CD4-positive, alpha-beta memory T cell (primary cell): ENCODE measurements around the gene CUEDC2. TPM values are rescaled to one million over a fixed set of nuclear protein-coding genes. Genes with fewer than 3 reads are reported as not detected.

Experiments used
- CTCF ChIA-PET: fragments of 350-600 bp; sonication (Branson Sonifier 250); formaldehyde crosslinking; loops from one replicate; lab custom pipeline; 2021; ENCODE audit warnings: inconsistent platforms; ENCODE audit not compliant: partially characterized antibody; lab: Charles Lee
- POLR2A ChIA-PET: fragments of 350-600 bp; sonication (Branson Sonifier 250); formaldehyde crosslinking; loops from one replicate; lab custom pipeline; 2021; ENCODE audit not compliant: partially characterized antibody; lab: Charles Lee
- DNase-seq, 5 donors: peaks; one replicate each; pipeline versions ENCODE4 v3.0.0 to v3.0.0-alpha.2; 2020 to 2022; ENCODE audit warnings: mixed read lengths in 1 of 5
- H3K27ac ChIP-seq: one replicate; pipeline ENCODE4 v1.7.0; 2013; ENCODE audit warnings: low read depth, low read length
- H3K27me3 ChIP-seq: 2 replicates; pipeline ENCODE4 v1.7.0; 2013; ENCODE audit warnings: mild to moderate bottlenecking, low read length, moderate library complexity; ENCODE audit not compliant: insufficient read depth
- H3K36me3 ChIP-seq: 2 replicates; pipeline ENCODE4 v1.7.0; 2013; ENCODE audit warnings: mild to moderate bottlenecking, low read length, moderate library complexity; ENCODE audit not compliant: insufficient read depth
- H3K4me1 ChIP-seq: 2 replicates; pipeline ENCODE4 v1.7.0; 2013; ENCODE audit warnings: mild to moderate bottlenecking, low read length, moderate library complexity; ENCODE audit not compliant: insufficient read depth
- H3K4me3 ChIP-seq, 2 donors: one replicate each; pipeline ENCODE4 v1.7.0; 2013; ENCODE audit warnings: low read length in 2 of 2, mild to moderate bottlenecking in 1 of 2
- H3K9me3 ChIP-seq, 2 donors: one replicate each; pipeline ENCODE4 v1.7.0; 2013; ENCODE audit warnings: low read length in 2 of 2, control low read depth in 1 of 2; ENCODE audit not compliant: control insufficient read depth in 1 of 2
- H3K27ac Mint-ChIP-seq, 7 donors: one replicate each; pipeline ENCODE4 v1.8.0; 2020 to 2021; ENCODE audit warnings: mixed read lengths in 7 of 7, mild to moderate bottlenecking in 6 of 7, inconsistent platforms in 3 of 7, moderate library complexity in 3 of 7
- H3K27me3 Mint-ChIP-seq, 2 donors: one replicate each; pipeline ENCODE4 v1.8.0; 2020 to 2021; ENCODE audit warnings: mixed read lengths in 2 of 2
- H3K36me3 Mint-ChIP-seq, 2 donors: one replicate each; pipeline ENCODE4 v1.8.0; 2020 to 2021; ENCODE audit warnings: mixed read lengths in 2 of 2, inconsistent platforms in 1 of 2, mild to moderate bottlenecking in 1 of 2
- H3K4me1 Mint-ChIP-seq, 4 donors: one replicate each; pipeline ENCODE4 v1.8.0; 2020 to 2021; ENCODE audit warnings: mixed read lengths in 4 of 4, mild to moderate bottlenecking in 1 of 4
- H3K4me3 Mint-ChIP-seq, 8 donors: one replicate each; pipeline ENCODE4 v1.8.0; 2020 to 2021; ENCODE audit warnings: mixed read lengths in 8 of 8, mild to moderate bottlenecking in 7 of 8, moderate library complexity in 6 of 8, inconsistent platforms in 3 of 8
- H3K9me3 Mint-ChIP-seq, 8 donors: one replicate each; pipeline ENCODE4 v1.8.0; 2020 to 2021; ENCODE audit warnings: mixed read lengths in 8 of 8, mild to moderate bottlenecking in 5 of 8, inconsistent platforms in 3 of 8, moderate library complexity in 1 of 8
- intact Hi-C: fragments of 100-400 bp; cut with micrococcal nuclease; formaldehyde crosslinking; loops from one replicate; pipeline ENCODE4 v1.15.1; 2023
- polyA plus RNA-seq, 2 donors: library from polyadenylated mRNA; unstranded; fragments of 300-500 nt; fragmentation: Illumina TruSeq; gene quantifications; one replicate each; pipeline ENCODE4 v1.2.3, GENCODE V29; 2021
- total RNA-seq, 2 experiments: library from RNA; stranded (reverse); gene quantifications; one replicate each; pipeline ENCODE4 v1.2.3, GENCODE V29; 2021

Gene CUEDC2
- total and polyA plus RNA-seq, 4 experiments from 2014 or later, result 27.2 to 57.5 (median 41.4) TPM

DNA sequence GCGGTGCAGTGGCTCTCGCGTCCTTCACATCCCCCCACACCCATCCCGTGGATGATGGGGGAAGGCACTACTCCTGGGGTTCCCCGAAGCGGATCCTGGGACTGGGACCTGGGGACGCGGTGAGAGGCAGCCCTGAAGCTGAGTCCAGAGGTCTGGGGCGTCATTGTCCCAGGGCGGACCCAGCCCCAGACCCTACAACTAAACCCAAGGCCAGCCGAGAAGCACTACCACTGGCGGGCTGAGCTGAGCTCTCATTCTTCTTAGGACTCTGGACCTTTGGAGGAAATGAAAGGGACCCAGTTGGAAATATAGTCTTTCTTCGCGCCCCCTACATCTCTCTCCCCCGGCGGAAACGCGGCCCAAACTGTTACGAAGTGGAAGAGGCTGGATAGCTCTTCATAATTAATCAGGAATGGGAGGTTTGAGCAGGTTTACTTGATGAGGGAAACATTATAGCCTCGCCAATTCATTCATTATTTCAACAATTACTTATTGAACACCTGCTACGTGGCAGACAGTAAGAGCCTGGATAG is 12.1 kb downstream of the CUEDC2 start:
- Histone ChIP-seq H3K9me3 (no peaks in the 10 kb centered on the region), H3K27ac (peak overlapping the region; percentile 64), H3K36me3 (peaks cover 10% of the 10 kb centered on the region), H3K4me3 (peak overlapping the region; percentile 61 to 90), H3K4me1 (peaks cover 37% of the 10 kb centered on the region), H3K27me3 (peaks cover 13% of the 10 kb centered on the region)
- Mint-ChIP-seq H3K4me1 (peaks cover 14 to 53% (median 33%) of the 10 kb centered on the region in 4 donors), H3K27me3 (peaks cover 13 to 22% of the 10 kb centered on the region in 2 donors), H3K9me3 (peaks cover 0 to 5% (median 0%) of the 10 kb centered on the region in 8 donors), H3K27ac (peak overlapping the region; percentile 92 to 98 (median 96)), H3K4me3 (peak overlapping the region; percentile 90 to 99 (median 96)), H3K36me3 (peaks cover 0 to 8% of the 10 kb centered on the region in 2 donors)
- POLR2A ChIA-PET, result interaction anchor here (0.7 to 8.2 kb wide), 19 partner anchors 9 to 282 kb away, joined by 3 to 198 read pairs (median 9); partner anchors contain the start of genes ACTR1A, C10orf95, CUEDC2 and GBF1
- CTCF ChIA-PET, result interaction anchor here (1.1 to 5.6 kb wide), 9 partner anchors 10 to 188 kb away, joined by 3 to 42 read pairs (median 9); partner anchors contain the start of genes ACTR1A and CUEDC2
- intact Hi-C loops, result loop anchor here (1.0 kb wide), 1 partner anchor 82 kb away; the partner anchor contains the start of gene ACTR1A
- DNase-seq, result no peak

DNA sequence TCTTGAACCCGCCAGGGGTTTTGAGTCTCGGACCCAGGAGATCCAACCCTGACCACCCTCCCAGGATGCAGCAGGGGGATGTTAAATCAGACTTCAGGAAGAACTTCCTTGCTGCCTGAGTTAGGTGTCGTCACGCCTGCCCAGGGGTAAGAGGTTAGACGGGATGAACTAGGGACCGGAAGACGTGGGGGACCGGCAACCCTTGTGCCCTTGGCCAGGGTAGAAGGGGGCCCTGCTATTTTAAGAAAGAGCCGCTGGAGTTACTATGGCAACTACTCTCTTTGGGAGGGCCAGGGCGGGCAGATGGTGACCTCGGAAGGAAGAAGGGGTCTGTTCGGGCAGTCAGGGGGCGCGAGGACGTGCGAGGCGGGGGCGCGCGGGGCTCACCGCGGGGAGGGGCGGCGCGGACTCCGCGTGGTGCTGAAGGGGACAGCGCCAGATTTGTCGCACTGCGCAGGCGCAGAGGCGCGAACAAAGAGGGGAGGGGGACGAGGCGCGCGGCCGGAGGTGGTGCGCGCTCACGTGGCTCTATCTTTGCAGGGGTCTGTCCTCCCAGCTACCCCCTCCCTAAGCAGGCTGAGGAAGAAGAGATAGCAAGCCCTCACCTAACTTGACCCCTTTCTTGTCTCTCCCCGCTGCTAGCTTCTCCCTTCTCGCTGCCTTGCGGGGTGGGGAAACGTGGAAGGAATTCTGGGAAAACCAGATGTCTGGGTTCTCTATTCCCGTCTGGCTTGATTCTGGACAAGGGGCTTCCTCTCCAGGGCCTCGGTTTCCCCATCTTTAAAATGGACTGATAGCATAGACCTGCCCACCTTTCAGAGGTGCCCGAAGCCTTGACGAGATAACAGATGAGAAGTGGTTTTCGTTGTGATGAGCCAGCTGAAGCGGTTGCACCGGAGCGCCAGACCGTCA is 12.8 kb downstream of the CUEDC2 start:
- ChIA-PET POLR2A (interaction anchor here (1.0 to 8.2 kb wide), 14 partner anchors 9 to 281 kb away, joined by 3 to 198 read pairs (median 20); partner anchors contain the start of genes ACTR1A, C10orf95, CUEDC2 and GBF1), CTCF (interaction anchor here (1.1 to 5.6 kb wide), 7 partner anchors 15 to 188 kb away, joined by 3 to 42 read pairs (median 9); partner anchors contain the start of genes ACTR1A and CUEDC2)
- H3K9me3 ChIP-seq, result no peaks in the 10 kb centered on the region
- peaks cover 37% of the 10 kb centered on the region for H3K4me1 ChIP-seq
- peak; percentile 53 to 75 (median 70) for DNase-seq
- H3K4me1 Mint-ChIP-seq, result peaks cover 14 to 53% (median 33%) of the 10 kb centered on the region in 4 donors
- intact Hi-C loops, result loop anchor here (1.0 kb wide), 1 partner anchor 83 kb away; the partner anchor contains the start of gene ACTR1A
- H3K27ac Mint-ChIP-seq, result peak overlapping the region in 4 of 7 donors; percentile 65 to 98 (median 96)
- H3K9me3 Mint-ChIP-seq, result peaks cover 0 to 5% (median 0%) of the 10 kb centered on the region in 8 donors
- H3K36me3 Mint-ChIP-seq, result peaks cover 0 to 8% of the 10 kb centered on the region in 2 donors
- H3K27me3 Mint-ChIP-seq, result peaks cover 13 to 23% of the 10 kb centered on the region in 2 donors
- H3K36me3 ChIP-seq, result peaks cover 10% of the 10 kb centered on the region
- peaks cover 13% of the 10 kb centered on the region for H3K27me3 ChIP-seq
- H3K4me3 Mint-ChIP-seq, result peak overlapping the region; percentile 90 to 99 (median 96)
- H3K4me3 ChIP-seq, result peak overlapping the region; percentile 61 to 90
- no peak overlapping the region for H3K27ac ChIP-seq

DNA sequence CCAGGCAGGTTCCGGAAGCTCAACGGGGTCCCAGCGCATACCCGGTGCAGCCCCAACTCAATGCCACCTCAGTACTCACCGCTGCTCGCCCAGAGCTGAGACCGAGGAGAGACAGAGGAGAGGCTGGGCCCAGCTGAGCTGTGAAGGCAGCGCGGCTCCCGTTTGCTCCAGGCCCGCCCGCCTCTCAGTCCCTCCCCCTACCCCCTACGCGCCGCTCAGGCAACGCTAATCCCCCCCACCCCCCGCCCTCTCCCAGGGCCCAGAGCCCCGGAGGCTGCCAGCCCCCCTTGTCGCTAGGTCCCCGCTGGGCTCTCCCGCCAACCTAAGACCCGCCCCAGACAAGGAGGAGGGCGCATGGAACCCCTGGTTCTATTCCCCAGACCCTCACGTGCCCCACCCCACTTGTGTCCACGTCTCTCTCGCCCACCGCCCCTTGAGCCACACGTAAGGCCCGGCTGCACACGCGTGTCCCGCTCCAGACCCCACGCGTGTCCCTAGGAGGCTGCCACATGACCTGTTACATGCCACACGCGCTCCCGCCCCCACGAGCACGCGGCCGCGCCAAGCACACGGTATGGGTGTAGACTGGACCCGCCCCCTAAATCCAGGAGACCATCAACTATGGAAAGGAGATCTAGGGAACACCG is 13.6 kb downstream of the CUEDC2 start, which contains the start of gene PSD:
Gene PSD, minus strand, starts transcription at position 164 of the 647 bp plus-strand sequence. CDS start 1,747 bp downstream, outside the sequence.
- CTCF ChIA-PET, result no interaction called here
- POLR2A ChIA-PET, result no interaction called here
- peak within 1 kb of the TSS; percentile 90 to 99 (median 96) for H3K4me3 Mint-ChIP-seq
- intact Hi-C loops, result no loop called here
- no peaks in the 10 kb centered on the region for H3K9me3 ChIP-seq
- peaks cover 0 to 5% (median 0%) of the 10 kb centered on the region in 8 donors for H3K9me3 Mint-ChIP-seq
- peaks cover 14 to 48% (median 33%) of the 10 kb centered on the region in 4 donors for H3K4me1 Mint-ChIP-seq
- peaks cover 37% of the 10 kb centered on the region for H3K4me1 ChIP-seq
- peaks cover 13% of the 10 kb centered on the region for H3K27me3 ChIP-seq
- peak within 1 kb of the TSS in 3 of 7 donors; percentile 71 to 96 (median 85) for H3K27ac Mint-ChIP-seq
- peaks cover 13 to 29% of the 10 kb centered on the region in 2 donors for H3K27me3 Mint-ChIP-seq
- H3K36me3 Mint-ChIP-seq, result peaks cover 0 to 8% of the 10 kb centered on the region in 2 donors
- peak within 1 kb of the TSS; percentile 61 to 90 for H3K4me3 ChIP-seq
- H3K27ac ChIP-seq, result no peak within 1 kb of the TSS
- peaks cover 6% of the 10 kb centered on the region for H3K36me3 ChIP-seq
- DNase-seq, result peak in 1 of 5 donors; percentile 24

GRCh38 chr10:102416695-102417094 is 15.7 kb downstream of the CUEDC2 start:
- Mint-ChIP-seq H3K27ac (no peak overlapping the region), H3K27me3 (peaks cover 14 to 32% of the 10 kb centered on the region in 2 donors), H3K4me3 (no peak overlapping the region), H3K36me3 (peaks cover 0 to 8% of the 10 kb centered on the region in 2 donors), H3K4me1 (peaks cover 12 to 41% (median 21%) of the 10 kb centered on the region in 4 donors), H3K9me3 (peaks cover 0 to 6% (median 0%) of the 10 kb centered on the region in 8 donors)
- H3K27ac ChIP-seq, result no peak overlapping the region
- peaks cover 13% of the 10 kb centered on the region for H3K27me3 ChIP-seq
- H3K4me3 ChIP-seq, result no peak overlapping the region
- intact Hi-C loops, result no loop called here
- H3K9me3 ChIP-seq, result no peaks in the 10 kb centered on the region
- ChIA-PET CTCF (interaction anchor here (0.8 kb wide), 1 partner anchor 16 kb away, joined by 4 read pairs; no protein-coding TSS in a partner anchor), POLR2A (no interaction called here)
- H3K4me1 ChIP-seq, result peaks cover 25% of the 10 kb centered on the region
- DNase-seq, result peak in 1 of 5 donors; percentile 32
- H3K36me3 ChIP-seq, result no peaks in the 10 kb centered on the region

DNA sequence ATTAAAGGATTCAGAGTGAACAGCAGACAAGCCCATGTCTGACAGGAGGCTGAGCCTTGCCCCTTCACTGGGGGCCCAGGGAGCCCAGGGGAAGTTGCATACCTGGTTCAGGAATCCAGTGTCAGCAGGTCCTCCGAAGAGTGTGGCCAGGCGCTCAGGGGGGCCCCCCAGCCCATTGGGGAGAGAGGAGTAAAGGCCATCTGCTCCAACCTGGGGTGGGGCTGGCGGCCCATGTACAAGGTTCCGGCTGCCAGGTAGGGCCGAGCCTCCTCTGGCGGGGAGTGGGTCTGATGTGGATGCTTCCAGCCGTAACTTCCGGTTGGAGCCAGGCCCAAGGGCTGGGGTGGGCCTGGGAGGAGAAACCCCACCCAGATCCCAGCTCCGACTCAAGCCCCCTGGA is 16.1 kb downstream of the CUEDC2 start:
- POLR2A ChIA-PET, result interaction anchor here (1.4 kb wide), 1 partner anchor 16 kb away, joined by 3 read pairs; the partner anchor contains the start of gene CUEDC2
- Mint-ChIP-seq H3K4me3 (no peak overlapping the region), H3K27ac (peak overlapping the region in 1 of 7 donors; percentile 61)

GRCh38 chr10:102414749-102415148 is 17.6 kb downstream of the CUEDC2 start:
- H3K4me1 Mint-ChIP-seq, result peaks cover 10 to 41% (median 21%) of the 10 kb centered on the region in 4 donors
- intact Hi-C loops, result no loop called here
- POLR2A ChIA-PET, result interaction anchor here (1.0 to 1.4 kb wide), 3 partner anchors 10 to 20 kb away, joined by 3 read pairs; partner anchors contain the start of gene CUEDC2
- H3K4me3 Mint-ChIP-seq, result no peak overlapping the region
- CTCF ChIA-PET, result interaction anchor here (1.4 kb wide), 2 partner anchors 14 to 16 kb away, joined by 4 to 5 read pairs; no protein-coding TSS in a partner anchor
- Histone ChIP-seq H3K9me3 (no peaks in the 10 kb centered on the region), H3K4me1 (peaks cover 27% of the 10 kb centered on the region), H3K4me3 (no peak overlapping the region), H3K36me3 (no peaks in the 10 kb centered on the region), H3K27me3 (peaks cover 19% of the 10 kb centered on the region), H3K27ac (no peak overlapping the region)
- H3K9me3 Mint-ChIP-seq, result peaks cover 0 to 3% (median 0%) of the 10 kb centered on the region in 8 donors
- H3K27ac Mint-ChIP-seq, result peak overlapping the region in 2 of 7 donors; percentile 19 to 20
- peaks cover 24 to 46% of the 10 kb centered on the region in 2 donors for H3K27me3 Mint-ChIP-seq
- peak in 1 of 5 donors; percentile 36 for DNase-seq
- H3K36me3 Mint-ChIP-seq, result peaks cover 0 to under 1% of the 10 kb centered on the region in 2 donors

More for the DNA sequence above, 16.1 kb downstream of the CUEDC2 start:
- Histone ChIP-seq H3K4me1 (peaks cover 25% of the 10 kb centered on the region), H3K27ac (no peak overlapping the region), H3K4me3 (no peak overlapping the region), H3K9me3 (no peaks in the 10 kb centered on the region), H3K27me3 (peaks cover 13% of the 10 kb centered on the region), H3K36me3 (no peaks in the 10 kb centered on the region)
- Mint-ChIP-seq H3K9me3 (peaks cover 0 to 6% (median 0%) of the 10 kb centered on the region in 8 donors), H3K27me3 (peaks cover 16 to 36% of the 10 kb centered on the region in 2 donors), H3K4me1 (peaks cover 12 to 45% (median 23%) of the 10 kb centered on the region in 4 donors), H3K36me3 (peaks cover 0 to 8% of the 10 kb centered on the region in 2 donors)
- peak in 1 of 5 donors; percentile 38 for DNase-seq
- CTCF ChIA-PET, result interaction anchor here (0.8 to 1.4 kb wide), 2 partner anchors 16 to 17 kb away, joined by 4 read pairs; no protein-coding TSS in a partner anchor
- intact Hi-C loops, result no loop called here
